Osteoblast (primary cell): ENCODE data around the gene TIMP1. TPM values are rescaled to one million over a fixed set of nuclear protein-coding genes. Genes with fewer than 3 reads are reported as not detected.

Source experiments
- DNase-seq: peaks from one replicate; pipeline ENCODE4 v3.0.0; 2011; ENCODE audit warnings: low spot score, mixed read lengths; ENCODE audit not compliant: insufficient read length; ENCODE audit errors: missing footprints
- H2AFZ ChIP-seq: 2 replicates; pipeline ENCODE4 v1.6.0; 2011; ENCODE audit warnings: mild to moderate bottlenecking, low read length
- H3K27ac ChIP-seq: 2 replicates; pipeline ENCODE4 v1.5.1; 2011; ENCODE audit warnings: mild to moderate bottlenecking, low read depth, low read length, moderate library complexity
- H3K27me3 ChIP-seq: 2 replicates; pipeline ENCODE4 v1.6.0; 2012; ENCODE audit warnings: mild to moderate bottlenecking, control low read depth, inconsistent platforms, low read length, moderate library complexity; ENCODE audit not compliant: insufficient read depth
- H3K36me3 ChIP-seq: 2 replicates; pipeline ENCODE4 v1.5.1; 2011; ENCODE audit warnings: mild to moderate bottlenecking, low read length, control low read depth, moderate library complexity; ENCODE audit not compliant: insufficient read depth
- H3K4me1 ChIP-seq: 2 replicates; pipeline ENCODE4 v1.5.1; 2011; ENCODE audit warnings: mild to moderate bottlenecking, low read length, control low read depth, moderate library complexity; ENCODE audit not compliant: insufficient read depth
- H3K4me2 ChIP-seq: 2 replicates; pipeline ENCODE4 v1.6.0; 2011; ENCODE audit warnings: mild to moderate bottlenecking, low read length; ENCODE audit not compliant: insufficient read depth
- H3K4me3 ChIP-seq: fragments of 200-600 bp; sonication (generic); 3 replicates; pipeline ENCODE4 v1.5.1; 2012; ENCODE audit warnings: mild to moderate bottlenecking, low read length, inconsistent platforms; ENCODE audit not compliant: insufficient read depth
- H3K79me2 ChIP-seq: 2 replicates; pipeline ENCODE4 v1.6.0; 2012; ENCODE audit warnings: mild to moderate bottlenecking, low read length, control low read depth, inconsistent platforms; ENCODE audit not compliant: insufficient read depth
- H3K9me3 ChIP-seq: 2 replicates; pipeline ENCODE4 v1.5.1; 2011; ENCODE audit warnings: low read depth, low read length, control low read depth
- H4K20me1 ChIP-seq: 2 replicates; pipeline ENCODE4 v1.6.0; 2012; ENCODE audit warnings: mild to moderate bottlenecking, low read length, control low read depth; ENCODE audit not compliant: insufficient read depth
- total RNA-seq: library from RNA; depleted of rRNA; stranded (reverse); fragments of >200 nt; gene quantifications from 2 replicates; pipeline ENCODE4 v1.2.3, GENCODE V29; 2012
- TF ChIP-seq, protein P1 (sequence below): IDR thresholded peaks from 2 replicates; pipeline ENCODE4 v1.5.1; 2011; ENCODE audit warnings: mild to moderate bottlenecking, low read depth, low read length, moderate library complexity; ENCODE audit errors: extremely low read depth

The TIMP1 gene
- total RNA-seq, 1 donor, result 904 TPM

DNA sequence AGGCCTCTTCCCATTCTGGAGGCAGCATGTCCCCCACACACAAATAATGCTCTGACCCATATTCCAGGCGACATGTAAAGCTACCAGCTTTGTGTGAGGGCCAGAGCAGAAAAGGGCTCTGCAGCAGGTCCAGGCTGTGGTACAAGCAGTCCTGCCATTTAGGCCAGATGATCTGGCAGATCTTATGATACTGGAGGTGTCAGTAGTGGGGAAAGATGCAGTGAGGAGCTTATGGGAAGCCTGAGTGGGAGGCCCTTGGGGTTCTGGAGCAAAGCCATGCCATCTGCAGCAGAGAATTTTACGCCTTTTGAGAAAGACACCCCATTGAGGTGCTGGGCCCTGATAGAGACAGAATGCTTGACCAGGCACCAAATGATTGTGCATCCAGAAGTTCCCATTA is 29.7 kb downstream of the TIMP1 start:
- peaks cover 4% of the 10 kb centered on the region for H3K27me3 ChIP-seq
- H3K4me2 ChIP-seq, result no peak overlapping the region
- no peak overlapping the region for H3K4me3 ChIP-seq
- H2AFZ ChIP-seq, result no peak overlapping the region
- no peak for DNase-seq
- H4K20me1 ChIP-seq, result no peaks in the 10 kb centered on the region
- no peaks in the 10 kb centered on the region for H3K4me1 ChIP-seq
- no peaks in the 10 kb centered on the region for H3K79me2 ChIP-seq
- H3K27ac ChIP-seq, result no peak overlapping the region
- no peaks in the 10 kb centered on the region for H3K36me3 ChIP-seq
- TF ChIP-seq, protein P1, sequence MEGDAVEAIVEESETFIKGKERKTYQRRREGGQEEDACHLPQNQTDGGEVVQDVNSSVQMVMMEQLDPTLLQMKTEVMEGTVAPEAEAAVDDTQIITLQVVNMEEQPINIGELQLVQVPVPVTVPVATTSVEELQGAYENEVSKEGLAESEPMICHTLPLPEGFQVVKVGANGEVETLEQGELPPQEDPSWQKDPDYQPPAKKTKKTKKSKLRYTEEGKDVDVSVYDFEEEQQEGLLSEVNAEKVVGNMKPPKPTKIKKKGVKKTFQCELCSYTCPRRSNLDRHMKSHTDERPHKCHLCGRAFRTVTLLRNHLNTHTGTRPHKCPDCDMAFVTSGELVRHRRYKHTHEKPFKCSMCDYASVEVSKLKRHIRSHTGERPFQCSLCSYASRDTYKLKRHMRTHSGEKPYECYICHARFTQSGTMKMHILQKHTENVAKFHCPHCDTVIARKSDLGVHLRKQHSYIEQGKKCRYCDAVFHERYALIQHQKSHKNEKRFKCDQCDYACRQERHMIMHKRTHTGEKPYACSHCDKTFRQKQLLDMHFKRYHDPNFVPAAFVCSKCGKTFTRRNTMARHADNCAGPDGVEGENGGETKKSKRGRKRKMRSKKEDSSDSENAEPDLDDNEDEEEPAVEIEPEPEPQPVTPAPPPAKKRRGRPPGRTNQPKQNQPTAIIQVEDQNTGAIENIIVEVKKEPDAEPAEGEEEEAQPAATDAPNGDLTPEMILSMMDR, result no peak
- H3K9me3 ChIP-seq, result no peaks in the 10 kb centered on the region

DNA sequence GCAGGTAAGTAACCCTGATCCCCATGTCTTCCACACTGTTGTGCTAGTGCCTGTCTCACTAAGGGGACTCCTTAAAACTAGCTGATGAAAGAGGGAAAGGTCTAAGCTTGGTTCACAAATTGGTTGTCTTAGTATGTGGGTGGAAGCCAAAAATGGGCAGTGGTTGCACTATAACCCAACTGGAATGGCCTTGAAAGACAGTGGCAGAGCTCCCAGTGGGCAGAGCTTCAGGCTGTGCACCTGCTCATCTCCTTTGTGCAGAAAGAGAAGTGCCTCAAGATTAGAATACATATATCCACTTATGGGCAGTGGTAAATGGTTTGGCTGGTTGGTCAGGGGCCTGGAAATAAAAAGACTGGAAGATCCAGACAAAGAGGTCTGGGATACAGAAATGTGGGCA is 30.2 kb downstream of the TIMP1 start:
- H3K36me3 ChIP-seq, result no peaks in the 10 kb centered on the region
- H3K27me3 ChIP-seq, result peaks cover 5% of the 10 kb centered on the region
- H3K27ac ChIP-seq, result no peak overlapping the region
- H3K79me2 ChIP-seq, result no peaks in the 10 kb centered on the region
- no peaks in the 10 kb centered on the region for H3K4me1 ChIP-seq
- H3K9me3 ChIP-seq, result no peaks in the 10 kb centered on the region
- no peak overlapping the region for H3K4me2 ChIP-seq
- no peak for DNase-seq
- H4K20me1 ChIP-seq, result no peaks in the 10 kb centered on the region
- no peak overlapping the region for H2AFZ ChIP-seq
- TF ChIP-seq, protein P1, result no peak
- no peak overlapping the region for H3K4me3 ChIP-seq

DNA sequence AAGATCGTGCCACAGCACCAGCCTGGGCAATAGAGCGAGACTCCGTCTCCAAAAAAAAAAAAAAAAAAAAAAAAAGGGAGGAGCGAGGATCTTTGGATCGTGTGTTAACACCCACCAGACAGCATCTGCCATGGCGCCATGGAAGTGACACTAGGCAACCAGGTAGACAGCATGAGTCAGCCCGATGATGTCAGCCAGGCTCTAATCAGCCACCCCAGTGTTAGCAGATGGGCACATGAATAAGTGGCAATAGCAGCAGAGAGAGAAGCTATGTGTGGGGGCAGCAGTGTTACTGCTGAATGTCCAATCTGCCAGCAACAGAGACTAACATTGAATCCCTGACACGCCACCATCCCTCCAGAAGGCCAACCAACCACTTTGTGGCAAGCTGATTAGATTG is 30.8 kb downstream of the TIMP1 start:
- Histone ChIP-seq H4K20me1 (no peaks in the 10 kb centered on the region), H3K36me3 (no peaks in the 10 kb centered on the region), H2AFZ (no peak overlapping the region), H3K27ac (no peak overlapping the region), H3K9me3 (no peaks in the 10 kb centered on the region), H3K4me2 (no peak overlapping the region), H3K27me3 (peaks cover 8% of the 10 kb centered on the region), H3K4me1 (no peaks in the 10 kb centered on the region), H3K4me3 (no peak overlapping the region), H3K79me2 (no peaks in the 10 kb centered on the region)
- DNase-seq, result no peak
- TF ChIP-seq, protein P1, result no peak

DNA sequence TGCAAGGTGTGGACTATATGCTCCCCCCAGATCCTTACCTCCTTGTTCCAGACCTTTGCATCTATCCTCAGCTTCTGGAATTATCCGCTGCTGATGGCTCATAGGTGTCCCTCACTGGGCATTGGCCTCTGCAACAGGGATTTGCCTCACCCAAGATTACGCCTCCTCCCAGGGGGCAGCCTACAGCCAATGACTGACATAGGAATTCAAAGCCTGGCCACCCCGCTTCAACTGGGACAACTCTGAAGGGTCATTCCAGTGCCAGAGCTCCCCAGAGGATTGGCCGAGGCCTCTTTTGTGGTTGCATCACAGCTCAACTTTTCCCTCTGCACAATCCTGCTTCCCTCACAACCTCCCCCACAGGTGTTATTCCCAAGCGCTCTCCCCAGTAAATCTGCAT is 32.4 kb downstream of the TIMP1 start:
- Histone ChIP-seq H3K27ac (no peak overlapping the region), H3K4me1 (no peaks in the 10 kb centered on the region), H3K4me3 (no peak overlapping the region), H4K20me1 (no peaks in the 10 kb centered on the region), H2AFZ (no peak overlapping the region), H3K36me3 (no peaks in the 10 kb centered on the region), H3K79me2 (no peaks in the 10 kb centered on the region), H3K9me3 (no peaks in the 10 kb centered on the region), H3K4me2 (no peak overlapping the region), H3K27me3 (peaks cover 8% of the 10 kb centered on the region)
- TF ChIP-seq, protein P1, result no peak
- no peak for DNase-seq
